ENCODE measurements around the gene OOEP.

Gene OOEP

DNA sequence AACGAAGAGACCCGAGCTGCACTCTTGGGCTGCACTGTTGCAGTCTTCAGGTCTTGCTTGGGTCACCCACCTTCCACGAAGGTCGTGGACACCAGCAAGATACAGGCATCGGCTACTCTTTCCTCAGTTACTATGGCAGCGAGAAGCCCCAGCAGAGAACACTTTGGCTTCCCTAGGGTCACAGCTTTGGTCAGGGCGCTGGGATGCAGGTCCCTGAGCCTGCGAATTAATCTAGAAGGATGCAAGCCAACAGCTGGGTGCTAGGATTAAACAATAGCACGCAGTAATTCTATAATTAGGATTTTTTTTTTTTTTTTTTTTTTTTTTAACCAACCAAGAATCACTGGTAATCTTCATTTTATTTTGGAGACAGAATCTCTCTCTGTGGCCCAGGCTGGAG, 5.1 kb downstream of the OOEP start:
- DNase-seq (ENCODE audit: low spot score) = no peak

DNA sequence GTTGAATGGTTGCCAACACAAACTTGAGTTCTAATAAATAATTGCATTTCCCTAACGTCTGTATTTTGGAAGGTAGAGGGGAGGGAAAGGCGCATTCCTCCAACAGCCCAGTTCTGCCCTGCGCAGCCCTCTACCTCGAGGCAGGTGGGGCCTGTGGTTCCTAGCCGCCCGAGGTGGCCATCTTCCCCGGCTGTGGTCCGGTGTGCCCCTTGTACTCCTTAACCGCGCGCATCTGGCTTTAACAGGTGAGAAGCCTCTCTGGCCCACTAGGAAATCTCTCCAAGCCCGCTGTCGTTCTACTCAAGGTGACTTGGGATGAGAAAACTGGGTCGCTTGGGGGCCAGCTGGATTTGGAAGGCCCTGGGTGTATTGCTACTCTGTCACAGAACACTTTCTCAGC, 5.6 kb downstream of the OOEP start:
- DNase-seq (ENCODE audit: low spot score) = no peak

DNA sequence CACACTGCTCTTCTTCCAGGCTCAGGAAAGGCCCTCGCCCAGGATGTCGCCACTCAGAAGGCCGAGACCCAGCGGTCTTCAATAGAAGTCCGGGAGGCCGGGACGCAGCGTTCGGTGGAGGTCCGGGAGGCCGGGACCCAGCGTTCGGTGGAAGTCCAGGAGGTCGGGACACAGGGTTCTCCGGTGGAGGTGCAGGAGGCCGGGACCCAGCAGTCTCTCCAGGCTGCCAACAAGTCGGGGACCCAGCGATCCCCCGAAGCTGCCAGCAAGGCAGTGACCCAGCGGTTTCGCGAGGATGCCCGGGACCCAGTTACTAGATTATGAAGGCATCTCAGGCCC, 6.2 kb downstream of the OOEP start:
- DNase-seq (ENCODE audit: low spot score) = no peak

DNA sequence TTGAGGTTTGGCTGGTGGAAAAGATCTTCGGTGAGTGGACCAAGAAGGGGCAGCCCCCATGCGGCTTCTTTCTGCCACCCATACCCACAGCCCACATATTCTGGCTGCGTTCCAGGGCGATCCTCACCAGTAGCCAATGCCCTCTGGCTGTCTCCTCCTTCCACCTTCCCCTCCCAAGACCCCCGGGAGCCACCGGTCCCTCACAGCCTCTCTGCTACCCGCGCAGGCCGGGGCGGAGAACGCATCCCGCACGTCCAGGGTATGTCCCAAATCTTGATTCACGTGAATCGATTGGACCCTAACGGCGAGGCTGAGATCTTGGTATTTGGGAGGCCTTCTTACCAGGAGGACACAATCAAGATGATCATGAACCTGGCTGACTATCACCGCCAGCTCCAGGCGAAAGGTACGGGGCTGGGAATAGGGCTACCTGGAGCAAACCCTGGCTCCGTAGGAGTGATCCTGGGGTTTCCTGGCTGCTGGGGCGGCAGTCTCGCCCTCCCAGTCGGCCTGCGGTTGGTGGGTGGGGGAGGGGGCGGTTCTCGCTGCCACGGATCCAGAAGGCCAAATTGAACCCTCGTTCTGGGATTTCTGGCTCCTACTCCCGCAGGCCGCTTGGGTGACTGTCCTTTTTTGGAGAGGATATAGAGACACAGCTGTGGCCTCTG, 6.7 kb downstream of the OOEP start:
- DNase-seq (ENCODE audit: low spot score) = no peak

DNA sequence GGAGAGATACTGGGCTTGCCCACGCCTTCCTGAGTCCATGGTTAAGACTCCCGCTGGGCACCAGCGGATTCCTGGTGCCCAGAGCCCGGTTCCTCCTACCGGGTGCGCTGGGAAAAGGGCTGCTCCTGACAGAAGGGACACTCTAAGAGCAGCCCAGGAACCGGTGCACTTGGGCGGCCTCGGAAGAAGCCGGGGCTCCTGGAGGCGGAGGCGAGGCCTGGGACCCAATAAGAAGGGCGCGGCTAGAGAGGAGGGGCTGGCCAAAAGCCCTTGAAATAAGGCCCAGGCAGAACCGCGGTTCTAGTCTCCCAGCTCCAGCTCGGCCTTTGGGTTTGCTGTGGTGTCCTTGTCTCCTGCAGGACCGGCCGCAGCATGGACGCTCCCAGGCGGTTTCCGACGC, 7.3 kb downstream of the OOEP start, which contains the start of gene KHDC3L:
Gene KHDC3L (plus strand): TSS at position 301 of the 400 bp plus-strand sequence. CDS start 72 bp downstream, at position 373.
- no peak for DNase-seq (ENCODE audit: low spot score)

DNA sequence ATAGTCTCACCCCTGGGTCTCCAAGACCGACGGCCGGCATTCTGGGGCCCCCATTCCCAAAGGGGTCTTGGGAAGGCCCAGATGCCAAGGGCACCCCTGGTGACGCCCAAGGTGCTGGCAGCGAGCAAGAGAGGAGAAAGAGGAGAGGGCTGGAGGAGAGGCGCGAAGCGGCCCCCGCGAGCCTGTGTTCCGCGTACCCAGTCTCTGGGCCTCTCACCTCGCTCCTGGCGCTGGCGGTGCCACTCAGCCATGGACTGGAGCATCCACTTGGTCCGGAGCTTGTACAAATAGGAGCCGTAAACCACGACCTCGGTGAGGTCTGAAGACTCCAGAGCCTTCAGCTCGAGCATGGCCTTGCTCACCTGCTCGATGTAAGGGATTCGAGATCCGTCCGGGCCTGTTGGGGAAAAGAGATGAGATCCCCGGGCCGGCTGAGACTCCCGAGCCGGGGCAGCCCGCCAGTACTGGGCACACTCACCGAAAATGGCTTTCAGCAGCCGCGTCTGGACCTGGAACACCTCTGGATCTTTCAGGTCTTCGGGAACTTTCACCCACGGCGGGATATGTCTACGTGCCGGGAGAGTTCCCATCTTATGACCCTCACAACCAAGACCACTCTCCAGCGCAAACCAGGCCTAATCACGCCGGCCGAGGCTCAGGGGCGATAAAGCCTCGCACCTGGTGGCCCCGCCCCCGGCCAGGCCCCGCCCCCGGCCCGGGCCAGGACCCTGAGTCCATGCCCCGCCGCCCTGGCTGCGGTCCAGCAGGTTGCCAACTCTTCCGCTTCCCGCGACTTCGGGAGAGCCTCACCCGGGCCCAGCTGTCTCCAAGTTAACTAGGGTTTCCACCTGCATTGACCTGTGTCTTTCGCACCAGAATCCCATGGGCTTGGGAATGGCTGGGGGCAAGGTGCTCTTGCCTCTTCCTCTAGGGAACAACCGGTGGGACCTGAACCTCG, 15.8 kb downstream of the OOEP start, which contains the start of gene DPPA5:
Gene DPPA5 (minus strand): TSS at position 641 of the 958 bp plus-strand sequence. CDS start 51 bp downstream, at position 590.
- DNase-seq (ENCODE audit: low spot score) = no peak

DNA sequence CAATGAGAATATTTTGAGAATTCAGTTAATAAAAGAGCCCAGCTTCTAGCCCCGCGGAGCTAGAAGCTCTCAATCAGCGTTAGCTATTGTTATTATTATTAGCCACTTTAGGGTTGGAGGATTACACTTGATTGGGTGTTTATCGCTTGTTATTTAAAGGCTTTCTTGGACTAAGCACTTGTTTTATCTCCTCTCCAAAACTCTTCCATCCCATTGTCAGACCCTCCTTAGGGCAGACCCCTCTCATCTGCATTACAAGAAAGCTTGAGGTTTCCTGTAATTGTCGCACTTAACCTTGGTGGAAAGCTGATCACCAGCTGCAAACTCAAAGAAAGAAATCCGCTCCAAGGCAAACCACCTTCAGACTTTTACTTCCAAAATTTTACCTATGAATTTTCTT, 20.4 kb downstream of the OOEP start:
- DNase-seq (ENCODE audit: low spot score) = no peak

DNA sequence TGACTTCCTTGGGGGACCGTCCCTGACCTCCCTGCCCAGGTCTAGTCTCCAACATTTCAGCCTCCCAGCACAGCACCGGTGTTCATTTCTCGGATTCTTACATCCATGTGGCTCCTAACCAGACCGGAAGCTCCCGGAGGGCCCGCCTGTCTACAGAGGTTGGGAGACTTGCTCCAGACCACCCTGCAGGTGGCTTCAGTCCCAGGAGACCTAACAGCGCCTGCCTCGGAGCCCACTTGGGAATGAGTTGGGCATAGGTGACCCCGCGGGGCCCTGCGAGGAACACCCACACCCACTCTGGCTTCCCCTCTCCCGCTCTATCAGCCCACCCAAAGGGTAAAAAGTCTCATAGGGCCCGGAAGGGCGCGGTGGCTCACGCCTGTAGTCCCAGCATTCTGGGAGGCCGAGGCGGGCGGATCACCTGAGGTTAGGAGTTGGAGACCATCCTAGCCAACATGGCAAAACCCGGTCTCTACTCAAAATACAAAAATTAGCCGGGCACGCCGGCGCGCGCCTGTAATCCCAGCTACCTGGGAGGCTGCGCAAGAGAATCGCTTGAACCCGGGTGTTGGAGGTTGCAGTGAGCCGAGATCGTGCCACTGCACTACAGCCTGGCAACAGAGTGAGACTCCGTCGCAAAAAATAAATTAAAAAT, 21.0 kb downstream of the OOEP start:
- no peak for DNase-seq (ENCODE audit: low spot score)

DNA sequence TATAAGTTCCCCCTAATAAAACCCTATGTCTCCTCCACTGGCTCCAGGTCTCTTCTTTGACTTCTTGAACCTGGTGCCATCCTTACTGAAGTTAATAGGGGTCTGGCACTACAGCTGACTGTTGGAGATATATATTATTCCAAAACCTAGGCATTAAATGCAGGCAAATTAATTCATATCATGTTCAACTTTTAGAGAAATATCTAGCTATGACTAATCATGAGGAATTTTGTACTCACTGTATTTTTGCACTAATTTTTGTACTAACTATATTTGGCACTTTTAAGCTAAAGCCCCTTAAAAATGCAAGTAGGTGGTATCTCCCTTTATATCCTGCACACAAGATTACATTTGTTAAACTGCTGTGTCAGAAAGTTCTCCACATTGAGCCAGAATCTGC, 26.5 kb downstream of the OOEP start:
- DNase-seq (ENCODE audit: low spot score) = no peak

DNA sequence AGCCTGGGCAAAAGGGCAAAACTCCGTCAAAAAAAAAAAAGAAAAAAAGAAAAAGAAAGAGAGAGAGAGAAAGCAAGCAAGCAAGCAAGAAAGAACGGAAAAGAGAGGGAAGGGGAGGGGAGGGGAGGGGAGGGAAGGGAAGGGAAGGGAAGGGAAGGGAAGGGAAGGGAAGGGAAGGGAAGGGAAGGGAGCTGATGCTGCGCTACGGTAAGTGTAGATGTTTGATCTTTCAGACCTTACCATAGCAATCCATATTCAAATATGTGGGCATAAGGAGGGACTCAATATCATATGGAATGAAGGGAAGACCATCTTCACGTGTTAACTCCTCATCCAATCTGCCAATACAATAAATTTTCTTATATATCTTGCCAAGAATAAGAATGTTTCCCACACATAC, 27.5 kb downstream of the OOEP start:
- no peak for DNase-seq (ENCODE audit: low spot score)

DNA sequence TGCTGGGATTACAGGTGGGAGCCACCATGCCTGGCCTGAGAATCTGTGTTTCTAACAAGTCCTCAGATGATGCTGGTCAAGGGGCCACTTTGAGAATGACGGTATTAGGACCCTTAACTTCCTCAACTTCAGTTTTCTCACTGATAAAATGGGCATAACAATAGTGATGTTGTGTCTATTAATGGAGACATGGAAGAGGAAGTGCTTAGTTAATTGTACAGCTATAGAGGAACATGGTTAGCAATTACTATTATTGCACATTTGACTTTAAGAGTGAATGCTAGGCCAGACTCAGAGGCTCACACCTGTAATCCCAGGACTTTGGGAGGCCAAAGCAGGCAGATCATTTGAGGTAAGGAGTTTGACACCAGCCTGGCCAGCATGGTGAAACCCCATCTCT, 28.4 kb downstream of the OOEP start:
- no peak for DNase-seq (ENCODE audit: low spot score)

DNA sequence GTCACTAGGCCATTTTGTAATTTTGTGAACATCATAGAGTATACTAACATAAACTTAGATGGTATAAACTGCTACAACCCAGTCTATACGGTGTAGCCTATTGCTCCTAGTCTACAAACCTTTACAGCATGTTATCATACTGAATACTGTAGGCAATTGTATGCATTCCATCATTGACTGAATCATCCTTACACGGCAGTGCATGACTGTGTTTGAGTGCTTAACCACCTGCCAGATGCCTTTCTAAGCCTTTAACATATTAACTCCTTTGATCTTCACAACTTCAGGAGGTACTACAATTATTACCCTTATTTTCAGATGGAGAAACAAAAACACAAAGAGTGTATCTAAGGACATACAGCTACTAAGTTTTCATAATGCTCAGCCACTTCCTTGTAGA, 29.6 kb downstream of the OOEP start:
- no peak for DNase-seq (ENCODE audit: low spot score)

DNA sequence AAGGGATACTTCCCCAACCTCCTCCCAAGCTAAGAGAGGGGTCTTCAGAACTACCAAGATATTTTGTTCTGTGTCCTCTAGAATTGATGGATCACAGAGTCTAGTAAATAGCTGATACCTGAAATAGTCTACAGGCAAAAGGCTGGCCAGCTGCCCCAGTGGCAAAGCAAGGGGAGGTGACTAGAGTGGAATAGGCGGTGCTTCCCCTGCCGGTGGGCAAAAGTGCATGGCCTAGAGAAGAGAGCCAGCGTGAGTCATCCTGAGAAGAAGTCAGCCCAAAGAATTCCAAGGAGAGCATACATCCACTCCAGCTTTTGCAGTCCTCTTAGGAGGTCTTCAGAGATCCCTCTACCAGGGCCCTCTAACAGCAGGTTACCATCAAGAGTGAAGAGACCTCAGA, 30.4 kb downstream of the OOEP start:
- no peak for DNase-seq (ENCODE audit: low spot score)

DNA sequence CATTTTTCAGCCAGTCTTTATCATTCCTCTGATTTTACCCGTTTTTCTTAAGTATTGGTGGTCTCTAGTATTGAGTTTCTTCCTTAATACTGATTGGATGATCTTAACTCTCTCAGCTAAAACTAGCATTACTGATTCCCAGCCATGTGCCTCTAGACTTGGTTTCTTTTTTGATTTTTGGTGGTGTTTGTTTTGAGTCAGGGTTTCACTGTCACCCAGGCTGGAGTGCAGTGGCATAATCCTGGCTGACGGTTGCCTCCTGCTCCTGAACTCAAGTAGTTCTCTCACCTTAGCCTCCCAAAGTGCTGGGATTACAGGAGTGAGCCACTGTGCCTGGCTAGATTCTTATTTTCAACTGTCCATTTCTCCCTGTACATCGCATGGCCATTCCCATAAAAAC, 40.5 kb downstream of the OOEP start:
- no peak for DNase-seq (ENCODE audit: low spot score)

DNA sequence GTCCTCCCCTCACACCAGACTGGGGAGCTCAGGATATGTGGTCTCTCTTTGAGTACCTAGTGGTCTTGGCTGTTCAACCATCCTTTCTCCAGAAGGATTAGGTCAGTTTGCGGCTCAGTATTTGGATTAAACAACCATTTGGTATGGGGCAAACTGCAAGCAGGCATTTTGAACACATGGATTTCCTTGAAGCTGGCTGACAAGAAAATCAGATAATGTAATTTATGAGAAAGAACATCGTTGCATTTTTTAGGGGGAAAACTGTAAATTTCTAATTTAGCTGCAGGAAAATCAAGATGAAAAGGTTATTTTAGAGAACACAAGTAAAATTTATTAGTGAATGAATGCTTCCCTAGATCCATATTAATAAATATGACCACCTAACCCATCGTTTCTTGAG, 40.9 kb downstream of the OOEP start:
- DNase-seq (ENCODE audit: low spot score) = no peak

DNA sequence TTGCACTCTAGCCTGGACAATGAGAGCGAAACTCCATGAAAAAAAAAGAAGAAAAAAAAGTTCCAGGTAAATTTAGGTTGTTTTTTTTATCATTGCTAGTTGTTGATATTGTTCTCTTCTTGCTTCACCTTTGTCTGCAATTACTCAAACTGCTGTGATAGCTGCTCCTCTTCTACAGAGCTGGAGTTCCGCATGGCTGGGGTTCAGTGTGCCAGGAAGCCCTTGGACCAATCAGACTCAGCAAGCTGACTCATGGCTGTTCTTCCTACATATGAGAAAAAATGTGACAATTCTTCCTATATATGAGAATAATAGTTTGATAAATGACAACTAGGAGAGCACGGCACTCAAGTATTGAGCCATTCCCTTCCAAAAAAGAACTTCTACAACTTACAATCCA, 44.0 kb downstream of the OOEP start:
- no peak for DNase-seq (ENCODE audit: low spot score)

DNA sequence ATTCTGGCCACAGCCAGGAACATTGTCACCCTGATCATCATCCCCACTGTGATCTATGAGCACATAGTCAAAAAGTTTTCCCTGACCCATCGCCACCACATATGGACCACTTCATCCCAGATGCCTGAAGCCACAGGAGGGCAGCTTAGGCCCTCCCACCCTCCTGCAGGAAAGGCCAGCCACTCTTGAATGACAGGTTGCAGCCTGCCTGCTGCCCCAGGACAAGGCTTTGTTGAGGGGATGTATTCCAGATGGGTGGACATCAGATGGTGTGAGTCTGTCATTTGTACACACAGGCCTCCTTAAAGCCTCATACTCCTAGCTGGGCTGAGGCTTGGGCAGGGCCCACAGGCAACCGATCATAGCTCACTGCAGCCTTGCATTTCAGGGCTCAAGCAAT, 46.4 kb downstream of the OOEP start:
- no peak for DNase-seq (ENCODE audit: low spot score)

Measured in CD4-positive, alpha-beta T cell treated with Interleukin-6 at 100 ng/mL for 8 hours (primary cell).